K562 (cell line): ENCODE measurements around the gene GOLGA2.

Source experiments
- BMI1 ChIP-seq: fragments of 150-350 bp; IDR thresholded peaks from 2 replicates; pipeline ENCODE4 v1.6.1; 2014; ENCODE audit warnings: low read length
- CXXC5 ChIP-seq: fragments of 250-450 bp; sonication (Bioruptor Pico); IDR thresholded peaks from 2 replicates; pipeline ENCODE4 v1.8.0; 2022; ENCODE audit warnings: inconsistent platforms, mild to moderate bottlenecking, moderate library complexity
- POLR2A ChIP-seq: fragments of 450-650 bp; conservative IDR thresholded peaks from 2 replicates; pipeline ENCODE4 v1.6.1; 2016
- POLR2AphosphoS5 ChIP-seq: IDR thresholded peaks from 2 replicates; pipeline ENCODE4 v1.6.1; 2011; ENCODE audit warnings: mild to moderate bottlenecking, low read depth, low read length, moderate library complexity; ENCODE audit not compliant: control insufficient read depth, insufficient read depth
- TAF9B ChIP-seq: fragments of 450-650 bp; IDR thresholded peaks from 2 replicates; pipeline ENCODE4 v1.6.1; 2018; ENCODE audit warnings: mild to moderate bottlenecking; ENCODE audit not compliant: partially characterized antibody
- TRIM28 ChIP-seq: fragments of 450-650 bp; IDR thresholded peaks from 2 replicates; pipeline ENCODE4 v1.6.1; 2017
- ZNF174 ChIP-seq: fragments of 250-450 bp; sonication (Bioruptor Pico); IDR thresholded peaks from 2 replicates; pipeline ENCODE4 v1.4.0; 2020; ENCODE audit warnings: mild to moderate bottlenecking
- TF ChIP-seq, protein P1 (sequence below): sonication (generic); formaldehyde crosslinking; IDR thresholded peaks from 2 replicates; pipeline ENCODE4 v1.9.0; 2022; ENCODE audit warnings: mild to moderate bottlenecking, missing genetic modification reagents
- TF ChIP-seq, protein P2 (sequence below): fragments of 250-450 bp; sonication (Bioruptor Pico); IDR thresholded peaks from 2 replicates; pipeline ENCODE4 v1.8.0; 2022; ENCODE audit warnings: moderate library complexity, mild to moderate bottlenecking, inconsistent platforms
- TF ChIP-seq, protein P3 (sequence below): sonication (generic); formaldehyde crosslinking; IDR thresholded peaks from 2 replicates; pipeline ENCODE4 v1.8.0; 2022; ENCODE audit warnings: missing genetic modification reagents, mild to moderate bottlenecking, borderline replicate concordance
- TF ChIP-seq, protein P4 (sequence below), 3 experiments: IDR thresholded peaks in 2 of 3; conservative IDR thresholded peaks in 1 of 3; 2 replicates each; pipeline ENCODE4 v1.5.1; 2011 to 2012; ENCODE audit warnings: low read length in 3 of 3, mild to moderate bottlenecking in 3 of 3, control low read depth in 2 of 3, improper control_type of control experiment in 1 of 3, inconsistent platforms in 1 of 3, low read depth in 1 of 3, mixed read lengths in 1 of 3, moderate library complexity in 1 of 3; ENCODE audit not compliant: insufficient read depth in 2 of 3
- TF ChIP-seq, protein P5 (sequence below): fragments of 450-650 bp; formaldehyde crosslinking; IDR thresholded peaks from 2 replicates; pipeline ENCODE4 v1.4.0; 2020; ENCODE audit warnings: mild to moderate bottlenecking, moderate library complexity

DNA sequence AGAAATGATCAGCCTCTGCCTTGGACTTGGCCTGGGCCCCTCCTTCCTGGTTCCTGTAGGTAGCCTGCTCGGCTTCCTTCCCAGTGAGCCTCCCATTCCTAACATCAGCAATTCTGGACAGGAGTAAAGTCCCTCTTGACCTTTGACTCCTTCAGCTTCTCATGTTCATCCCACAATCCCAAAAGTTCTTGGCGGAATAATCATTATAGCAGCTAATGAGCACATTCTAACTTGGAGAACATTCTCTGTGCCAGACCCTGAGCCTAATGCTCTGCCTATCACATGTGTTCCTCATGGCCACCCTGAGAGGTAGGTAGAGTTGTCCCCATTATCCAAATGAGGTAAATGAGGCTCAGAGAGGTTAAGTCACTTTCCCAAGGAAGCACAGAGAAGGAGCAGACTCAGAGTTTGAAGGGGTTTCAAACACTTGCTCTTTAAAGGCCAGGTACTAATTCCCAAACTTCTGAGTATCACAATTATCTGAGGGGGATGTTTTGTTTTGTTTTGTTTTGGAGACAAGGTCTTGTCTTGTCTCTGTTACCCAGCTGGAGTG, 21.5 kb upstream of the GOLGA2 start:
- TF ChIP-seq, protein P1, sequence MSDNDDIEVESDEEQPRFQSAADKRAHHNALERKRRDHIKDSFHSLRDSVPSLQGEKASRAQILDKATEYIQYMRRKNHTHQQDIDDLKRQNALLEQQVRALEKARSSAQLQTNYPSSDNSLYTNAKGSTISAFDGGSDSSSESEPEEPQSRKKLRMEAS (CRISPR knock-in tag): no peak
- TF ChIP-seq, protein P2, sequence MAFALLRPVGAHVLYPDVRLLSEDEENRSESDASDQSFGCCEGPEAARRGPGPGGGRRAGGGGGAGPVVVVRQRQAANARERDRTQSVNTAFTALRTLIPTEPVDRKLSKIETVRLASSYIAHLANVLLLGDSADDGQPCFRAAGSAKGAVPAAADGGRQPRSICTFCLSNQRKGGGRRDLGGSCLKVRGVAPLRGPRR: no peak
- TF ChIP-seq, protein P3, sequence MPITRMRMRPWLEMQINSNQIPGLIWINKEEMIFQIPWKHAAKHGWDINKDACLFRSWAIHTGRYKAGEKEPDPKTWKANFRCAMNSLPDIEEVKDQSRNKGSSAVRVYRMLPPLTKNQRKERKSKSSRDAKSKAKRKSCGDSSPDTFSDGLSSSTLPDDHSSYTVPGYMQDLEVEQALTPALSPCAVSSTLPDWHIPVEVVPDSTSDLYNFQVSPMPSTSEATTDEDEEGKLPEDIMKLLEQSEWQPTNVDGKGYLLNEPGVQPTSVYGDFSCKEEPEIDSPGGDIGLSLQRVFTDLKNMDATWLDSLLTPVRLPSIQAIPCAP (CRISPR knock-in tag): no peak
- TF ChIP-seq, protein P4, sequence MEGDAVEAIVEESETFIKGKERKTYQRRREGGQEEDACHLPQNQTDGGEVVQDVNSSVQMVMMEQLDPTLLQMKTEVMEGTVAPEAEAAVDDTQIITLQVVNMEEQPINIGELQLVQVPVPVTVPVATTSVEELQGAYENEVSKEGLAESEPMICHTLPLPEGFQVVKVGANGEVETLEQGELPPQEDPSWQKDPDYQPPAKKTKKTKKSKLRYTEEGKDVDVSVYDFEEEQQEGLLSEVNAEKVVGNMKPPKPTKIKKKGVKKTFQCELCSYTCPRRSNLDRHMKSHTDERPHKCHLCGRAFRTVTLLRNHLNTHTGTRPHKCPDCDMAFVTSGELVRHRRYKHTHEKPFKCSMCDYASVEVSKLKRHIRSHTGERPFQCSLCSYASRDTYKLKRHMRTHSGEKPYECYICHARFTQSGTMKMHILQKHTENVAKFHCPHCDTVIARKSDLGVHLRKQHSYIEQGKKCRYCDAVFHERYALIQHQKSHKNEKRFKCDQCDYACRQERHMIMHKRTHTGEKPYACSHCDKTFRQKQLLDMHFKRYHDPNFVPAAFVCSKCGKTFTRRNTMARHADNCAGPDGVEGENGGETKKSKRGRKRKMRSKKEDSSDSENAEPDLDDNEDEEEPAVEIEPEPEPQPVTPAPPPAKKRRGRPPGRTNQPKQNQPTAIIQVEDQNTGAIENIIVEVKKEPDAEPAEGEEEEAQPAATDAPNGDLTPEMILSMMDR (IDR thresholded peaks at IDR 0.05 in 2 of 3, conservative IDR thresholded peaks at IDR 0.05 in 1 of 3; ENCODE audit: insufficient read depth in 2 of 3, low read depth in 1 of 3, low read length in 3 of 3): no peak
- TF ChIP-seq BMI1 (no peak), POLR2A (no peak), TRIM28 (no peak), TAF9B (no peak), POLR2AphosphoS5 (no peak), ZNF174 (CRISPR knock-in tag) (no peak), CXXC5 (CRISPR knock-in tag) (no peak)
- TF ChIP-seq, protein P5, sequence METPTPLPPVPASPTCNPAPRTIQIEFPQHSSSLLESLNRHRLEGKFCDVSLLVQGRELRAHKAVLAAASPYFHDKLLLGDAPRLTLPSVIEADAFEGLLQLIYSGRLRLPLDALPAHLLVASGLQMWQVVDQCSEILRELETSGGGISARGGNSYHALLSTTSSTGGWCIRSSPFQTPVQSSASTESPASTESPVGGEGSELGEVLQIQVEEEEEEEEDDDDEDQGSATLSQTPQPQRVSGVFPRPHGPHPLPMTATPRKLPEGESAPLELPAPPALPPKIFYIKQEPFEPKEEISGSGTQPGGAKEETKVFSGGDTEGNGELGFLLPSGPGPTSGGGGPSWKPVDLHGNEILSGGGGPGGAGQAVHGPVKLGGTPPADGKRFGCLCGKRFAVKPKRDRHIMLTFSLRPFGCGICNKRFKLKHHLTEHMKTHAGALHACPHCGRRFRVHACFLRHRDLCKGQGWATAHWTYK (CRISPR knock-in tag): no peak
